SU-DHL-6 (cell line): ENCODE results near the gene FAM229B.

Source experiments
- EZH2phosphoT487 ChIP-seq: fragments of 200-600 bp; sonication (generic), shearing (Covaris generic); conservative IDR thresholded peaks from 2 replicates; pipeline ENCODE4 v1.6.1; 2018; ENCODE audit warnings: mild to moderate bottlenecking, antibody characterized with exemption, low read length, moderate library complexity, mixed read lengths
- TF ChIP-seq, protein P1 (sequence below): fragments of 200-600 bp; sonication (generic); IDR thresholded peaks from one replicate; pipeline ENCODE4 v1.5.1; 2017; ENCODE audit warnings: antibody characterized with exemption, mild to moderate bottlenecking, low read length, moderate library complexity; ENCODE audit not compliant: insufficient read depth, poor library complexity, severe bottlenecking

DNA sequence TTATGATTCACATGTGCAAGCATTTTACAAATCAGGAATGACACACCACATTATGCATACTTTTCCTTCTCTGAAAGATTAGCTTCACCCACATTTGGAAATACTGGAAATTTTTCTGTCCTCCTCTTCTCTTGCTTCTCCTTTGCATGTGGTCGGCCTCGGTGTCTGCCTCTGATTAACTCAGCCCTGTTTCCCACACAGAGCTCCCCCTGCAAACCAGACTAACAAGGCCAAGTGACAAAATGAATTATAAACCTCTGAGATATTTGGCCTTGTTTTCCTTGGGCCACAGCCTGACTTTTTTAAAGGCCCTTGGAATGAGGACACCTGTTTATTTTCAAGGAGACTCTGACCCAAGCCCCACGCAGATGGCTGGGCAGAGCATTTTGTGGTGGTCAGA is 42.5 kb upstream of the FAM229B start:
- TF ChIP-seq, protein P1, sequence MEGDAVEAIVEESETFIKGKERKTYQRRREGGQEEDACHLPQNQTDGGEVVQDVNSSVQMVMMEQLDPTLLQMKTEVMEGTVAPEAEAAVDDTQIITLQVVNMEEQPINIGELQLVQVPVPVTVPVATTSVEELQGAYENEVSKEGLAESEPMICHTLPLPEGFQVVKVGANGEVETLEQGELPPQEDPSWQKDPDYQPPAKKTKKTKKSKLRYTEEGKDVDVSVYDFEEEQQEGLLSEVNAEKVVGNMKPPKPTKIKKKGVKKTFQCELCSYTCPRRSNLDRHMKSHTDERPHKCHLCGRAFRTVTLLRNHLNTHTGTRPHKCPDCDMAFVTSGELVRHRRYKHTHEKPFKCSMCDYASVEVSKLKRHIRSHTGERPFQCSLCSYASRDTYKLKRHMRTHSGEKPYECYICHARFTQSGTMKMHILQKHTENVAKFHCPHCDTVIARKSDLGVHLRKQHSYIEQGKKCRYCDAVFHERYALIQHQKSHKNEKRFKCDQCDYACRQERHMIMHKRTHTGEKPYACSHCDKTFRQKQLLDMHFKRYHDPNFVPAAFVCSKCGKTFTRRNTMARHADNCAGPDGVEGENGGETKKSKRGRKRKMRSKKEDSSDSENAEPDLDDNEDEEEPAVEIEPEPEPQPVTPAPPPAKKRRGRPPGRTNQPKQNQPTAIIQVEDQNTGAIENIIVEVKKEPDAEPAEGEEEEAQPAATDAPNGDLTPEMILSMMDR: no peak
- no peak for TF ChIP-seq EZH2phosphoT487
